Measurements from ENCODE around the gene SPX.

SPX gene

GRCh38 chr12:21526053-21526452, at the start of gene SPX:
Gene SPX (plus strand): TSS chr12:21526296. CDS start chr12:21526473, 177 bp downstream.
- DNase-seq (ENCODE audit: low spot score) = no peak

GRCh38 chr12:21476949-21477348, 49.1 kb upstream of the SPX start:
- DNase-seq (ENCODE audit: low spot score) = no peak

GRCh38 chr12:21478756-21479455, 47.2 kb upstream of the SPX start:
- no peak for DNase-seq (ENCODE audit: low spot score)

- DNase-seq (ENCODE audit: low spot score) = no peak
Observed at GRCh38 chr12:21483531-21483930, 42.6 kb upstream of the SPX start.

- DNase-seq (ENCODE audit: low spot score) = no peak
Observed at GRCh38 chr12:21485998-21486397, 40.1 kb upstream of the SPX start.

GRCh38 chr12:21499765-21500164, 26.3 kb upstream of the SPX start:
- DNase-seq (ENCODE audit: low spot score) = no peak

GRCh38 chr12:21500786-21501257, 25.3 kb upstream of the SPX start:
- no peak for DNase-seq (ENCODE audit: low spot score)

GRCh38 chr12:21501258-21502163, 24.6 kb upstream of the SPX start, which contains the start of the genes GOLT1B and RECQL:
Gene GOLT1B (plus strand): TSS chr12:21501789. CDS start chr12:21501924, 135 bp downstream.
Gene RECQL (minus strand): TSS chr12:21501635. CDS start chr12:21499570, 2,065 bp downstream.
- DNase-seq (ENCODE audit: low spot score) = peak; percentile 98

- no peak for DNase-seq (ENCODE audit: low spot score)
Observed at GRCh38 chr12:21502164-21502496, 24.0 kb upstream of the SPX start.

GRCh38 chr12:21502872-21503271, 23.2 kb upstream of the SPX start:
- DNase-seq (ENCODE audit: low spot score) = no peak

GRCh38 chr12:21505888-21506287, 20.2 kb upstream of the SPX start:
- DNase-seq (ENCODE audit: low spot score) = no peak

- no peak for DNase-seq (ENCODE audit: low spot score)
Observed at GRCh38 chr12:21507849-21508248, 18.2 kb upstream of the SPX start.

GRCh38 chr12:21509768-21510167, 16.3 kb upstream of the SPX start:
- no peak for DNase-seq (ENCODE audit: low spot score)

GRCh38 chr12:21516281-21516680, 9.8 kb upstream of the SPX start:
- no peak for DNase-seq (ENCODE audit: low spot score)

GRCh38 chr12:21518451-21518850, 7.6 kb upstream of the SPX start:
- DNase-seq (ENCODE audit: low spot score) = no peak

- DNase-seq (ENCODE audit: low spot score) = no peak
Observed at GRCh38 chr12:21521541-21521940, 4.6 kb upstream of the SPX start.

- DNase-seq (ENCODE audit: low spot score) = no peak
Observed at GRCh38 chr12:21523148-21523547, 2.9 kb upstream of the SPX start.

- no peak for DNase-seq (ENCODE audit: low spot score)
Observed at GRCh38 chr12:21526721-21527345, 737 bp downstream of the SPX start.

GRCh38 chr12:21527451-21528180, 1.5 kb downstream of the SPX start:
- DNase-seq (ENCODE audit: low spot score) = peak; percentile 71

- DNase-seq (ENCODE audit: low spot score) = peak; percentile 14
Observed at GRCh38 chr12:21528953-21529352, 2.9 kb downstream of the SPX start.

GRCh38 chr12:21529456-21529855, 3.4 kb downstream of the SPX start:
- DNase-seq (ENCODE audit: low spot score) = no peak

Measured in putamen (tissue), 1 donor.